CD1c-positive myeloid dendritic cell (primary cell): ENCODE measurements around the gene PRXL2A.
"Not testable (repeated sequence)": the region's sequence is repeated elsewhere in the genome, so short reads cannot be mapped to it uniquely, and the experiment has no call there.

ENCODE experiments used
- DNase-seq: peaks from one replicate; pipeline ENCODE4 v3.0.0-alpha.2; 2016; ENCODE audit errors: extremely low spot score

PRXL2A gene

GRCh38 chr10:80411267-80411668 is 2.9 kb downstream of the PRXL2A start:
- no peak for DNase-seq

- no peak for DNase-seq
These were observed 3.4 kb downstream of the PRXL2A start for GRCh38 chr10:80411681-80412220.

- DNase-seq = no peak
These were observed 4.1 kb downstream of the PRXL2A start for GRCh38 chr10:80412486-80412885.

- DNase-seq = peak; percentile 44
These were observed 5.1 kb downstream of the PRXL2A start for GRCh38 chr10:80413271-80413996.

- DNase-seq = no peak
These were observed 6.0 kb downstream of the PRXL2A start for GRCh38 chr10:80414142-80414895.

GRCh38 chr10:80415734-80416478 is 7.6 kb downstream of the PRXL2A start:
- no peak for DNase-seq

GRCh38 chr10:80416479-80417098 is 8.2 kb downstream of the PRXL2A start:
- DNase-seq = no peak

GRCh38 chr10:80417256-80417655 is 8.9 kb downstream of the PRXL2A start:
- not testable (repeated sequence) for DNase-seq

- no peak for DNase-seq
These were observed 12.8 kb downstream of the PRXL2A start for GRCh38 chr10:80421050-80421706.

GRCh38 chr10:80421707-80422536 is 13.6 kb downstream of the PRXL2A start:
- DNase-seq = peak; percentile 17

- DNase-seq = no peak
These were observed 17.6 kb downstream of the PRXL2A start for GRCh38 chr10:80425901-80426300.

GRCh38 chr10:80427541-80427940 is 19.2 kb downstream of the PRXL2A start:
- no peak for DNase-seq

- DNase-seq = peak; percentile 84
These were observed 21.2 kb downstream of the PRXL2A start for GRCh38 chr10:80429521-80429973.

- DNase-seq = no peak
These were observed 24.8 kb downstream of the PRXL2A start for GRCh38 chr10:80433134-80433533.

- DNase-seq = no peak
These were observed 28.2 kb downstream of the PRXL2A start for GRCh38 chr10:80436446-80437098.

- no peak for DNase-seq
These were observed 28.9 kb downstream of the PRXL2A start for GRCh38 chr10:80437227-80437626.

- DNase-seq = no peak
These were observed 33.5 kb downstream of the PRXL2A start for GRCh38 chr10:80441831-80442230.

GRCh38 chr10:80442879-80443278 is 34.5 kb downstream of the PRXL2A start:
- no peak for DNase-seq

GRCh38 chr10:80443531-80443974 is 35.2 kb downstream of the PRXL2A start:
- DNase-seq = peak; percentile 57

GRCh38 chr10:80444124-80444523 is 35.8 kb downstream of the PRXL2A start:
- no peak for DNase-seq
